NCI-H2227 (cell line): ENCODE results near the gene CARMIL3.

Source experiments
- DNase-seq: peaks from one replicate; lab custom pipeline; 2025; ENCODE audit not compliant: unreplicated experiment; lab: John Stamatoyannopoulos, UW

CARMIL3 gene

DNA sequence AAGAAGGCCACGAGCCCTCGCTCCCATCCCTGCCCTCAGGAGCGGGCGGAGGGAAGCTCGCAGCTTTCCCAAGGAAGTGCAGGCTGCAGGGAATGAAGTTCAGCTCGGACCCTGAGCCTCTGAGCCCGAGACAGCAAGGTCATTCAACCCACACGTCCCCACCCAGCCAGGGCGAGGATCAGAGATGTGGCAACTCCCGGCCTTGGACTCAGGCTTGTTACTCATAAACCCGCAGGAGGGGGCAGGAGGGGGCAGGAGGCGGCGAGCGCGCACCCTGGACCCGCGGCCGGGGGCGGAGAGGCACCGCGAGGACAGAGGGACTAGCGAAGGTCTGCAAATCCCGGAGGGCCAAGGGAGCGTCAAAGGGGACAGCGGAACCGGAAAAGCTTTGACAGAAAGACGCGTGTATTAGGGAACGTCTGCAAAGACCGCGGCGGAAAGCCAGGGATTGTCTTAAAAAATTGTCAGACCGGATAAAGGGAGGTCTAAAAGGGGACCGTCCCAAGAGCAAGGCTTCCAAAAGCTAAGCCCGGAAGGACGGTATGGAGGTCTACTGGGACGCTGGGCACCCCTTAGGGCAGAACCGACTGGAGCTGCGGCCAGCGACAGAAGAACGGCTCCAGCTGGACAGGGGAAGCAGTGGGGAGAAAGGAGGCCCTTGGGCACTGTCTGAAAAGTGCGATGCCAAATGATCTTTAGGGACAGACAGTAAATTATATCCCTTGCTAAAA, 62.2 kb downstream of the CARMIL3 start:
- DNase-seq: peak; percentile 86

DNA sequence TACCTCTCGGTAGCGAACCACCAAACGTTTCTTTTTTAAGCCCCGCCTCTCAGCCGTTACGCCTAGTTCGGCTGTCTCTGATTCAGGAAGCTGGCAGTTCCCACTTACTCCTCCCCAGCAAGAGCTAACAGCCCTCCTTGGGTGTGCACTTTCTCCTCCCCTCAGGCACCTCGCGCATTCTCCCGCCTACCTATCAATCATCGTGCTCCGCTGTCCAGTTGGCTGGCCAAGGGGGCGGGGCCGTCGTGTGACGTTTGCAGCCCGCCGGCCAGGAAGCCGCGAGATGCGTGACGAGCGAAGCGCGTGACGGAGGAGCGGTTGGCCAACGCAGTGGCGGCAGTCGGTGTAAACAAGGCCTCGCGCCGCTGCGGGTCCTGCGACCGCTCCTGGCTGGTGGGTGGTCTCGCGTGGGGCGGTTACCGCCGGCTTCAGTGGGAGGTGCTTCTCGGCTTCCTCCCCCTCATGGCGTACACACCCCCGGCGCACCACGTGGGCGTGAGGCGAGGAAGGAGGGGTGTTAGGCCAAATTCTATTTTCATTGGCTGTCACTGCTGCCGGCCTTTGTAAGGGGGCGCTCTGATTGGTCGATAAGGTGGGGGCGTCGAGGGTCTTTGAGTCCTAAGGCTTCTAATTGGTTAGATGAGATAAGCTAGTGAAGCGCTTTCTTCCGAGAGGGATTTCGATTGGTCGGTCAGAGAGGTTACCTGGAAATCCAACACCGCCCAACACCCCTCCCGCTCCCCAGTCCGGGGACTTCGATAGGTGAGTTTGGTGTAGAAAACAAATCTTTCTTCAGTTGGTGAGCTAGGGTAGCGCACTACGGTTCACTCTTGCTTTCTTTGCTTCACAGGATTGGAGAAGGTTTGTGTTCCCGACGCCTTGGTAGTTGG, 63.0 kb downstream of the CARMIL3 start, which contains the start of the genes DCAF11 and NRL:
Gene DCAF11 (plus strand): TSS at position 246 of the 890 bp plus-strand sequence. CDS start 818 bp downstream, outside the sequence.
Gene NRL (minus strand): TSS at position 418 of the 890 bp plus-strand sequence. CDS start 32,101 bp downstream, outside the sequence.
- peak; percentile 99 for DNase-seq

DNA sequence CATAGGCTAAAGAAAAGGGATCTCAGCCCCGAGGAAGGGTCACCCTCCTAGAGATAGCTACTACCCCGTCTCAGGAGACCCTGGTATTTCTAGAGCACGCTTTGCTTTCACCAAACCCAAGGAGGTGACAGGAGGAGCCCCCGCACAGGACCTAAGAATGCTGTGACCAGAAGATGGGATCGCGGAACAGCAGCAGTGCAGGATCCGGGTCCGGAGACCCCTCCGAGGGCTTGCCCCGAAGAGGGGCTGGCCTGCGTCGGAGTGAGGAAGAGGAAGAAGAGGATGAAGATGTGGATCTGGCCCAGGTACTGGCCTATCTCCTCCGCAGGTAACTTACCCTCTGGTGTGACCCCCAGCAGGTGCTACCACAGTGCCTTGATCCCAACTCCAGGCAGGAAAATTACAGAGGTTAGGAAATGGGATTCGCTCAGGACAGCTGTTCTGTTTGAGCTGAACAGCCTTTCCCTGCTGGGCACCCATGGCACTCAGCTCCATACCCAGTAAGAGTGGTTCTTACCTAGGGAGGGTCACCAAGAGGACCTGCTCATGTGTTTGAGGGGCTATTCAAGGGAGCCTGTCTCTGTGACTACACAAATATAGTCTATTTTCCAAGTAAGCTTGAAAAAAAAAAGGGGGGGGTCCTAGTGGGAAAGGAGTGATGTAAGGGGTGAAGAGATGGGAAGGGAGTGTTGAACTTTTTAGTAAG, 63.8 kb downstream of the CARMIL3 start:
- no peak for DNase-seq

DNA sequence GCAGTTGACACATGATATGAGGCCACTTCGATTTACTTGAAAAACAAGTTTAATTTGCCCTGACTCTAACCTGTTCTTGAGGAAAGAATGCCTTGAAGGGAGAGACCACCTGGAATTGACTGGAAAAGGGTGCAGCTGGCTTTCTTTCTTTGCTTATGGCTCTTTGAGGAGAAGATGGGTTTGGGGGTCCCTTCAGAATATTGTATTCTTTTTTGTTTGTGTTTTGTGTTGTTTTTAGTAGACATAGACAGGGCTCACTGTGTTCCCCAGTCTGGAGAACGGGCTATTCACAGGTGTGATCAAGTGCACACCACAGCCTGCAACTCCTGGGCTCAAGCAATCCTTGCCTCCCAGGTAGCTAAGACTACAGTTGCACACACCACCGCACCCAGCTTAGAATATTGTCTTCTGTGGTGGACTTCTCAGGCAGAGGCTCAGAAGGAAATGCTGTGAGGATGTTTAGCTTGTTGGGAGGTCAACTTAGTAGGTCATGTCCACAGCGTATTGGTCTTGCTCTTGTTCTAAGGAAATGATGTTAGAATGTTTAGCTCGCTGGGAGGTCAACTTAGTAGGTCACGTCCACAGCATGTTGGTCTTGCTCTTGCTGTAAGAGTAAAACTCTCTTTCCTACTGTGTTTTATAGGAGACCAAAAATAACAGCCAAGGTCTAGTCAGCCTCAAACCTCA, 64.5 kb downstream of the CARMIL3 start:
- DNase-seq: no peak

DNA sequence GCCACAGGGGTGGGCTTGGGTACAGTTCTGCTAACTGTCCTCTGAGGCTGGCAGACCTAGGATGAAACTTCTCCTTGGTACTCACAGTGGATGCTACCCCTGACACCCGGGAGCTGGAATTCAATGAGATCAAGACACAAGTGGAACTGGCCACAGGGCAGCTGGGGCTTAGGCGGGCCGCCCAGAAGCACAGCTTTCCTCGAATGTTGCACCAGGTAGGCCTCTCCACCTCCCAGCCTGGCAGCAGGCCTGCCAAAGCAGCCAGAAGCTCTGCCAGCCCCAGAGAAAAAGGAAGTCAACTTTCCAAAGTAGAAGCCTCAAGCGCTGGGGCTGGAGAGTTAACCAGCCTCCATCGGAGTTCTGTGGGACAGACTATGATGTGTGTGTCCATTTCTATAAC, 65.4 kb downstream of the CARMIL3 start:
- DNase-seq: no peak
